Measurements from ENCODE around the gene LYPD6B. TPM values are rescaled to one million over a fixed set of nuclear protein-coding genes. Genes with fewer than 3 reads are reported as not detected.

LYPD6B gene
- total RNA-seq, 1 donor from 2014 or later: 0.58 TPM

GRCh38 chr2:149027590-149028250 lies 10.8 kb upstream of the LYPD6B start:
- DNase-seq: no peak
- Mint-ChIP-seq H3K27me3 (no peaks in the 10 kb centered on the region), H3K4me1 (peaks cover 24% of the 10 kb centered on the region), H3K4me3 (no peak overlapping the region), H3K9me3 (no peaks in the 10 kb centered on the region), H3K27ac (no peak overlapping the region), H3K36me3 (ENCODE audit: low read depth) (no peaks in the 10 kb centered on the region)
- TF ChIP-seq, protein P1, sequence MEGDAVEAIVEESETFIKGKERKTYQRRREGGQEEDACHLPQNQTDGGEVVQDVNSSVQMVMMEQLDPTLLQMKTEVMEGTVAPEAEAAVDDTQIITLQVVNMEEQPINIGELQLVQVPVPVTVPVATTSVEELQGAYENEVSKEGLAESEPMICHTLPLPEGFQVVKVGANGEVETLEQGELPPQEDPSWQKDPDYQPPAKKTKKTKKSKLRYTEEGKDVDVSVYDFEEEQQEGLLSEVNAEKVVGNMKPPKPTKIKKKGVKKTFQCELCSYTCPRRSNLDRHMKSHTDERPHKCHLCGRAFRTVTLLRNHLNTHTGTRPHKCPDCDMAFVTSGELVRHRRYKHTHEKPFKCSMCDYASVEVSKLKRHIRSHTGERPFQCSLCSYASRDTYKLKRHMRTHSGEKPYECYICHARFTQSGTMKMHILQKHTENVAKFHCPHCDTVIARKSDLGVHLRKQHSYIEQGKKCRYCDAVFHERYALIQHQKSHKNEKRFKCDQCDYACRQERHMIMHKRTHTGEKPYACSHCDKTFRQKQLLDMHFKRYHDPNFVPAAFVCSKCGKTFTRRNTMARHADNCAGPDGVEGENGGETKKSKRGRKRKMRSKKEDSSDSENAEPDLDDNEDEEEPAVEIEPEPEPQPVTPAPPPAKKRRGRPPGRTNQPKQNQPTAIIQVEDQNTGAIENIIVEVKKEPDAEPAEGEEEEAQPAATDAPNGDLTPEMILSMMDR (IDR thresholded peaks at IDR 0.05): no peak
- ATAC-seq (ENCODE audit: low read depth): no peak
- intact Hi-C loops (cut with micrococcal nuclease): no loop called here
- POLR2A ChIA-PET: interaction anchor here (0.6 kb wide), 1 partner anchor 9 kb away, joined by 3 read pairs; no protein-coding TSS in a partner anchor
- CTCF ChIA-PET: interaction anchor here (2.3 kb wide), 1 partner anchor 10 kb away, joined by 15 read pairs; no protein-coding TSS in a partner anchor

DNA sequence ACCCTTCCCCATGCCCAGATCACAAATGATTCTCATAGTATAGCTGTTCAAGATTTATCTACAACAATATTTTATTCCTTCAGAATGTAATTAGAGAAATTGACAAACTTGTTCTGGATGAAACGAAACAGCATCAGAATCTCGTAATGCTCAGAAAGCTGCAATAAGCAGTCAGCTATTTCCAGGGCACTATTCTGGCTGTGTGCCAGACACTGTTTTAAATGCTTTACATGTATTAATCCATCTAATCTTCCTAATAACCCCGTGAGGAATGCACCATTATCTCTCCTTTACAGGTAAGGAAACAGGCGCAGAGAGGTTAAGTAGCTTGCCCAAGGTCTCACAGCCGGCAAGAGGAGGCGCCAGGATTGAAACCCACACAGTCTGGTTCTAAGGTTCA lies 10.1 kb upstream of the LYPD6B start:
- ChIA-PET CTCF (interaction anchor here (2.3 kb wide), 1 partner anchor 11 kb away, joined by 15 read pairs; no protein-coding TSS in a partner anchor), POLR2A (no interaction called here)
- peaks cover 17% of the 10 kb centered on the region for H3K4me1 Mint-ChIP-seq
- no peak overlapping the region for H3K4me3 Mint-ChIP-seq
- H3K36me3 Mint-ChIP-seq (ENCODE audit: low read depth): no peaks in the 10 kb centered on the region
- intact Hi-C loops (cut with micrococcal nuclease): no loop called here
- no peaks in the 10 kb centered on the region for H3K9me3 Mint-ChIP-seq
- ATAC-seq (ENCODE audit: low read depth) (no peak), DNase-seq (no peak)
- H3K27ac Mint-ChIP-seq: no peak overlapping the region
- H3K27me3 Mint-ChIP-seq: no peaks in the 10 kb centered on the region
- TF ChIP-seq, protein P1 (IDR thresholded peaks at IDR 0.05): no peak

DNA sequence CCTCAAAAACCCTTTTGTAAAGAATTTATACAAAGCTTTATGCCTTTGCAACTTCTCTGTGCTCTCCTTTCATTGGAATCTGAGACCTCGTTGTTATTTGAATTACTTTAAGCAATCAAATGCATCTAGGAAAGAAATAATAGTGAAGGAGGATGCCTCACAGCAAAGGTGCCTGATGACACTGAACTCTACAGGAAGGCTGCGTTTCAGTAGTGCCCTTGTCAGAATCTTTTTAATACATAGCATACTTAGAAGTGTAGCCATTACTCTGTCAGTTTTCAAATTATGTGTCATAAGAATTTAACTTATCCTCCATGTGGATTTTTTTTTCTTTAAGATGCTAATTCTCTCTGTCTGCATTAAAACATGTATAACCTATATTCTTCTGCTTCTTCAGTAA lies 9.6 kb upstream of the LYPD6B start:
- no peaks in the 10 kb centered on the region for H3K9me3 Mint-ChIP-seq
- H3K36me3 Mint-ChIP-seq (ENCODE audit: low read depth): no peaks in the 10 kb centered on the region
- no peak for DNase-seq
- no peak overlapping the region for H3K27ac Mint-ChIP-seq
- TF ChIP-seq, protein P1 (IDR thresholded peaks at IDR 0.05): no peak
- ATAC-seq (ENCODE audit: low read depth): no peak
- no peak overlapping the region for H3K4me3 Mint-ChIP-seq
- H3K4me1 Mint-ChIP-seq: peaks cover 15% of the 10 kb centered on the region
- ChIA-PET CTCF (interaction anchor here (2.3 kb wide), 1 partner anchor 11 kb away, joined by 15 read pairs; no protein-coding TSS in a partner anchor), POLR2A (no interaction called here)
- intact Hi-C loops (cut with micrococcal nuclease): no loop called here
- H3K27me3 Mint-ChIP-seq: no peaks in the 10 kb centered on the region

- TF ChIP-seq, protein P1 (IDR thresholded peaks at IDR 0.05): no peak
- Mint-ChIP-seq H3K36me3 (ENCODE audit: low read depth) (no peaks in the 10 kb centered on the region), H3K4me3 (no peak overlapping the region), H3K4me1 (peaks cover 15% of the 10 kb centered on the region), H3K27ac (no peak overlapping the region), H3K27me3 (peaks cover 1% of the 10 kb centered on the region), H3K9me3 (no peaks in the 10 kb centered on the region)
- ChIA-PET CTCF (interaction anchor here (2.3 kb wide), 1 partner anchor 12 kb away, joined by 15 read pairs; no protein-coding TSS in a partner anchor), POLR2A (no interaction called here)
- DNase-seq: no peak
- intact Hi-C loops (cut with micrococcal nuclease): no loop called here
- no peak for ATAC-seq (ENCODE audit: low read depth)
Measured at GRCh38 chr2:149029307-149029965, 9.1 kb upstream of the LYPD6B start.

GRCh38 chr2:149031396-149031795 lies 7.1 kb upstream of the LYPD6B start:
- intact Hi-C loops (cut with micrococcal nuclease): no loop called here
- ATAC-seq (ENCODE audit: low read depth) (no peak), DNase-seq (no peak)
- no peak overlapping the region for H3K27ac Mint-ChIP-seq
- no peak overlapping the region for H3K4me3 Mint-ChIP-seq
- H3K4me1 Mint-ChIP-seq: peaks cover 17% of the 10 kb centered on the region
- no peaks in the 10 kb centered on the region for H3K9me3 Mint-ChIP-seq
- CTCF ChIA-PET: no interaction called here
- POLR2A ChIA-PET: no interaction called here
- no peaks in the 10 kb centered on the region for H3K36me3 Mint-ChIP-seq (ENCODE audit: low read depth)
- H3K27me3 Mint-ChIP-seq: peaks cover 1% of the 10 kb centered on the region
- TF ChIP-seq, protein P1 (IDR thresholded peaks at IDR 0.05): no peak
